ENCODE data around the gene ENPP7. TPM values are rescaled to one million over a fixed set of nuclear protein-coding genes. Genes with fewer than 3 reads are reported as not detected.

The ENPP7 gene
- total RNA-seq, 2 donors from 2014 or later, result not detected

GRCh38 chr17:79704691-79705090, 26.1 kb upstream of the ENPP7 start:
- DNase-seq (ENCODE audit: low spot score) (no peak), ATAC-seq (ENCODE audit: insufficient number of reproducible peaks, low FRiP score, low read depth) (no peak)
- no peak overlapping the region for H3K27ac ChIP-seq
- H3K4me3 ChIP-seq, result no peak overlapping the region
- H3K4me1 ChIP-seq (ENCODE audit: control insufficient read depth in 1 of 2, low read depth in 2 of 2), result no peaks in the 10 kb centered on the region
- no peaks in the 10 kb centered on the region for H3K9me3 ChIP-seq
- no peaks in the 10 kb centered on the region for H3K27me3 ChIP-seq (replicated peaks; ENCODE audit: insufficient read depth)
- H3K36me3 ChIP-seq, result no peaks in the 10 kb centered on the region
- no peak for TF ChIP-seq CTCF (IDR thresholded peaks at IDR 0.05)

- no peaks in the 10 kb centered on the region for H3K36me3 ChIP-seq
- no peak for ATAC-seq (ENCODE audit: insufficient number of reproducible peaks, low FRiP score, low read depth)
- H3K4me3 ChIP-seq, result no peak overlapping the region
- H3K27ac ChIP-seq, result no peak overlapping the region
- no peaks in the 10 kb centered on the region for H3K27me3 ChIP-seq (replicated peaks; ENCODE audit: insufficient read depth)
- no peaks in the 10 kb centered on the region for H3K9me3 ChIP-seq
- no peak for DNase-seq (ENCODE audit: low spot score)
- TF ChIP-seq CTCF (IDR thresholded peaks at IDR 0.05), result no peak
- H3K4me1 ChIP-seq (ENCODE audit: control insufficient read depth in 1 of 2, low read depth in 2 of 2), result no peaks in the 10 kb centered on the region
Observed at GRCh38 chr17:79705674-79706073, 25.1 kb upstream of the ENPP7 start.

GRCh38 chr17:79706931-79707850, 23.6 kb upstream of the ENPP7 start:
- Histone ChIP-seq H3K36me3 (no peaks in the 10 kb centered on the region), H3K4me3 (no peak overlapping the region), H3K4me1 (ENCODE audit: control insufficient read depth in 1 of 2, low read depth in 2 of 2) (no peaks in the 10 kb centered on the region), H3K27ac (no peak overlapping the region), H3K27me3 (replicated peaks; ENCODE audit: insufficient read depth) (no peaks in the 10 kb centered on the region), H3K9me3 (no peaks in the 10 kb centered on the region)
- ATAC-seq (ENCODE audit: insufficient number of reproducible peaks, low FRiP score, low read depth), result no peak
- TF ChIP-seq CTCF (IDR thresholded peaks at IDR 0.05), result no peak
- DNase-seq (ENCODE audit: low spot score), result no peak

DNA sequence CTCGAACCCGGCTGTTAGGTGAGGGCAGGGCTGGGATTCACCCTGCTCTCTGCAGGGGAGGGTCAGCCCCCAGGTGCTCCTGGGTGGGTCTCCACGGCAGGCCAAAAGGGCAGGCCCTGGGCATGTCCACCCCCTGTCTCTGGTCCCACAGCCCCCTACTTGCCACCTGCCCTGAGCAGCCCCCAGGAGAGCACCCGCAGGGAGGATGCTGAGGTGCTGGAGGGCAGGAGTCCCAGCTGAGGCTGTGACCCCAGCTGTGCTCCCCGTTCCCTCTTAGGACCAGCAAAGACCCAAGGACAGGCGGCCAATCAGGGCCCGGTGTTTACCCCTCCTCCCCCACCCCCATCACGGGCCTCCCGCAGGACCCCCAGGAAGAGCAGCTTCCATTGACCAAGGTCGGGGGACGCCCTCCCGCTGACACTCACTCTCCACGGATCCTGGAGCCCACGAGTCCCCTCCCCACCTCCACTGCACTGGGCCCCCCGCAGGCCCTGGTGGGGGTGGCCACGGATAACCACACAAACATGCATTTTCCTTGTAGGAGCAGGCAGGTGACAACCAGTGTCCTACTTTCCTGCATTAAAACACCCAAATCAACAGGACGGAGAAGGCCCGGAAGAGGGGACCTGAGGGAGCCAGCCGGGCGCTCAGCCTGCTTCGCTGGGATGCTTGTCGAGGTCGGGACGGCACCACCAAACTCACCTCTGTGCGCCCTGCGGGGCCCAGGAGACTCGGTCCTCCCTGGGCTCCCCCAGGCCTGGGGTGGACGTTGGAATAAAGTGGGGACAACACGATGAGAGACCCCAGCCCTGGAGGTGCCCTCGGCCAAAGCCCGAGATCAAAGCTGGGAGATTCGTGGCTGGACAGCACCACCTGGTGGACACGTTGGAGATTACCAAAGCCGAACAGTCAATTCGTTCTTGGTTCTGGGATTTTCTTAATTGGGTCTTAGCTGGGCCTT, 22.5 kb upstream of the ENPP7 start:
- Histone ChIP-seq H3K36me3 (no peaks in the 10 kb centered on the region), H3K27me3 (replicated peaks; ENCODE audit: insufficient read depth) (no peaks in the 10 kb centered on the region), H3K27ac (no peak overlapping the region), H3K9me3 (no peaks in the 10 kb centered on the region), H3K4me1 (ENCODE audit: control insufficient read depth in 1 of 2, low read depth in 2 of 2) (no peaks in the 10 kb centered on the region), H3K4me3 (peak overlapping the region; percentile 38)
- ATAC-seq (ENCODE audit: insufficient number of reproducible peaks, low FRiP score, low read depth) (no peak), DNase-seq (ENCODE audit: low spot score) (no peak)
- TF ChIP-seq CTCF (IDR thresholded peaks at IDR 0.05), result peak; percentile 75

Data from thoracic aorta (tissue), 2 donors.